HCT116 (cell line): ENCODE results near the gene SMIM33.

ENCODE experiments used
- CBX3 ChIP-seq: IDR thresholded peaks from 2 replicates; pipeline ENCODE4 v1.6.1; 2012; ENCODE audit warnings: low read depth
- EZH2 ChIP-seq: fragments of 200-600 bp; sonication (generic); IDR thresholded peaks from 2 replicates; pipeline ENCODE4 v1.6.1; 2017; ENCODE audit warnings: antibody characterized with exemption, mixed run types
- ZNF274 ChIP-seq: fragments of 200-500 bp; sonication (Bioruptor generic); IDR thresholded peaks from 2 replicates; pipeline ENCODE4 v1.6.1; 2014; ENCODE audit warnings: mild to moderate bottlenecking, low read depth, low read length, inconsistent platforms
- TF ChIP-seq, protein P1 (sequence below), 3 experiments: fragments of 200-600 bp in 1 of 3; sonication (generic) in 1 of 3; IDR thresholded peaks in 2 of 3; conservative IDR thresholded peaks in 1 of 3; 2 replicates each; pipeline ENCODE4 v1.5.1; 2012 to 2017; ENCODE audit warnings: low read depth in 2 of 3, low read length in 2 of 3, antibody characterized with exemption in 1 of 3, borderline replicate concordance in 1 of 3, control low read depth in 1 of 3, mild to moderate bottlenecking in 1 of 3, mixed read lengths in 1 of 3, mixed run types in 1 of 3, moderate library complexity in 1 of 3; ENCODE audit not compliant: insufficient read depth in 1 of 3

DNA sequence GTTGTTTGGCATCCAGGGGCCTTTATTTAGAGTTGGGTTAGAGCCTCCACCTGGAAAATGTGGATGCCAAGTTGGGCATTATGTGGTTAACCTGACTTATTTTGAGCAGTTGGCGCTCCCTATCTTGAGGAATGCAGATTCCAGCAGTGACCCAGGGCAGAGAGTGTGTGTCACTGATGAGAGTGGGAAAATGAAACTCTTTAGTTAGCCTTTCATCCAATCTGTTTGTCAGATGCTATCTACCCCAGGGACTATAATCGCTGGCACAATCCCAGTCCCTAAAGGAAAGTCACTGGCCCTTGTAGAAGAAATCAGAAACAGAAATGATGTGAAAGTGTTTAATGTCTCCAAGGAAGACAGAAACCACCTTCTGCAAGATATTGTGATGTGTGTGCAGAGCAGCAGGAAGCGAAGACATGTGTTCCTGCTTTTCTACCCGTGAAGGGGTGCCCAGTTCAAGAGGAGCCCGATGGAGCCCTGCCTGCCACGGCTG lies 21.9 kb downstream of the SMIM33 start:
- TF ChIP-seq, protein P1, sequence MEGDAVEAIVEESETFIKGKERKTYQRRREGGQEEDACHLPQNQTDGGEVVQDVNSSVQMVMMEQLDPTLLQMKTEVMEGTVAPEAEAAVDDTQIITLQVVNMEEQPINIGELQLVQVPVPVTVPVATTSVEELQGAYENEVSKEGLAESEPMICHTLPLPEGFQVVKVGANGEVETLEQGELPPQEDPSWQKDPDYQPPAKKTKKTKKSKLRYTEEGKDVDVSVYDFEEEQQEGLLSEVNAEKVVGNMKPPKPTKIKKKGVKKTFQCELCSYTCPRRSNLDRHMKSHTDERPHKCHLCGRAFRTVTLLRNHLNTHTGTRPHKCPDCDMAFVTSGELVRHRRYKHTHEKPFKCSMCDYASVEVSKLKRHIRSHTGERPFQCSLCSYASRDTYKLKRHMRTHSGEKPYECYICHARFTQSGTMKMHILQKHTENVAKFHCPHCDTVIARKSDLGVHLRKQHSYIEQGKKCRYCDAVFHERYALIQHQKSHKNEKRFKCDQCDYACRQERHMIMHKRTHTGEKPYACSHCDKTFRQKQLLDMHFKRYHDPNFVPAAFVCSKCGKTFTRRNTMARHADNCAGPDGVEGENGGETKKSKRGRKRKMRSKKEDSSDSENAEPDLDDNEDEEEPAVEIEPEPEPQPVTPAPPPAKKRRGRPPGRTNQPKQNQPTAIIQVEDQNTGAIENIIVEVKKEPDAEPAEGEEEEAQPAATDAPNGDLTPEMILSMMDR (IDR thresholded peaks at IDR 0.05 in 2 of 3, conservative IDR thresholded peaks at IDR 0.05 in 1 of 3; ENCODE audit: borderline replicate concordance in 1 of 3, insufficient read depth in 1 of 3, low read depth in 2 of 3, low read length in 2 of 3), result 0 out of 6 replicates have a peak, but pooled peaks of 1 of the 3 experiments have one; percentile 3
- TF ChIP-seq CBX3, result peak; percentile 32; the same call in 1 of the 2 replicates
- no peak for TF ChIP-seq EZH2
- TF ChIP-seq ZNF274, result no peak
